ENCODE results near the gene ELF2. TPM values are rescaled to one million over a fixed set of nuclear protein-coding genes. Genes with fewer than 3 reads are reported as not detected.

The ELF2 gene
- total and polyA plus RNA-seq, 2 of the 8 experiments (the other 6 are each of a cell fraction or from before 2014, with no cell fraction given), result 21.1 to 44.3 TPM

DNA sequence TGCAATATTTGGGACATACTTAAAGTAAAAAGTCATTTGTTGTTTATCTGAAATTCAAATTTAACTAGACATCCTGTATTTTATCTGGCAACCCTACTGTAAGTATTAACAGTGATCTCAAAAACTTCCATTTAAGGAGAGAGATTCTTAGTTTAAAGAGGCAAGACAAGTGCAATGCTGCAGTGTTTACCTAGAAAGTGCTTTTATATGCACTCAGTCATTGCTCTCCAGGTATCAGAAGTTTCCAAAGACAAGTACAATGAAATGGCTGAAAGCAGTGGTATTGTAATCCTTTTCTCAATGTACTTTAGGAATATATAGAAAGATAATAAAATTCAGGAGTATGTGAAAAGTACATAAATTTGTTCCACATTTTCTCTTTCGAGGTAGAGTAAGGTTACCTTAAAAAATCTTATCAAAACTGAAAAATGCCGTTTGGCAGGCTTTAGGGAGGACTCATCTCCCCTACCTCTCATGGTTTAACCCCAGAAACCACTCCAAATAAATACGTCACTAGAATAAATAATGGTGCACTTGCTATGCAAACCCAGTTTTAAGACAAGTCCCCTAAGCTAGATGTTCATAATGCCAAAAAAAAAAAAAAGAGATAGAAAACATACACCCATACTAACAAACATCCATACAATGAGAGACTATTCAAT is 45.7 kb downstream of the ELF2 start (continued):
- TF ChIP-seq, protein P1, sequence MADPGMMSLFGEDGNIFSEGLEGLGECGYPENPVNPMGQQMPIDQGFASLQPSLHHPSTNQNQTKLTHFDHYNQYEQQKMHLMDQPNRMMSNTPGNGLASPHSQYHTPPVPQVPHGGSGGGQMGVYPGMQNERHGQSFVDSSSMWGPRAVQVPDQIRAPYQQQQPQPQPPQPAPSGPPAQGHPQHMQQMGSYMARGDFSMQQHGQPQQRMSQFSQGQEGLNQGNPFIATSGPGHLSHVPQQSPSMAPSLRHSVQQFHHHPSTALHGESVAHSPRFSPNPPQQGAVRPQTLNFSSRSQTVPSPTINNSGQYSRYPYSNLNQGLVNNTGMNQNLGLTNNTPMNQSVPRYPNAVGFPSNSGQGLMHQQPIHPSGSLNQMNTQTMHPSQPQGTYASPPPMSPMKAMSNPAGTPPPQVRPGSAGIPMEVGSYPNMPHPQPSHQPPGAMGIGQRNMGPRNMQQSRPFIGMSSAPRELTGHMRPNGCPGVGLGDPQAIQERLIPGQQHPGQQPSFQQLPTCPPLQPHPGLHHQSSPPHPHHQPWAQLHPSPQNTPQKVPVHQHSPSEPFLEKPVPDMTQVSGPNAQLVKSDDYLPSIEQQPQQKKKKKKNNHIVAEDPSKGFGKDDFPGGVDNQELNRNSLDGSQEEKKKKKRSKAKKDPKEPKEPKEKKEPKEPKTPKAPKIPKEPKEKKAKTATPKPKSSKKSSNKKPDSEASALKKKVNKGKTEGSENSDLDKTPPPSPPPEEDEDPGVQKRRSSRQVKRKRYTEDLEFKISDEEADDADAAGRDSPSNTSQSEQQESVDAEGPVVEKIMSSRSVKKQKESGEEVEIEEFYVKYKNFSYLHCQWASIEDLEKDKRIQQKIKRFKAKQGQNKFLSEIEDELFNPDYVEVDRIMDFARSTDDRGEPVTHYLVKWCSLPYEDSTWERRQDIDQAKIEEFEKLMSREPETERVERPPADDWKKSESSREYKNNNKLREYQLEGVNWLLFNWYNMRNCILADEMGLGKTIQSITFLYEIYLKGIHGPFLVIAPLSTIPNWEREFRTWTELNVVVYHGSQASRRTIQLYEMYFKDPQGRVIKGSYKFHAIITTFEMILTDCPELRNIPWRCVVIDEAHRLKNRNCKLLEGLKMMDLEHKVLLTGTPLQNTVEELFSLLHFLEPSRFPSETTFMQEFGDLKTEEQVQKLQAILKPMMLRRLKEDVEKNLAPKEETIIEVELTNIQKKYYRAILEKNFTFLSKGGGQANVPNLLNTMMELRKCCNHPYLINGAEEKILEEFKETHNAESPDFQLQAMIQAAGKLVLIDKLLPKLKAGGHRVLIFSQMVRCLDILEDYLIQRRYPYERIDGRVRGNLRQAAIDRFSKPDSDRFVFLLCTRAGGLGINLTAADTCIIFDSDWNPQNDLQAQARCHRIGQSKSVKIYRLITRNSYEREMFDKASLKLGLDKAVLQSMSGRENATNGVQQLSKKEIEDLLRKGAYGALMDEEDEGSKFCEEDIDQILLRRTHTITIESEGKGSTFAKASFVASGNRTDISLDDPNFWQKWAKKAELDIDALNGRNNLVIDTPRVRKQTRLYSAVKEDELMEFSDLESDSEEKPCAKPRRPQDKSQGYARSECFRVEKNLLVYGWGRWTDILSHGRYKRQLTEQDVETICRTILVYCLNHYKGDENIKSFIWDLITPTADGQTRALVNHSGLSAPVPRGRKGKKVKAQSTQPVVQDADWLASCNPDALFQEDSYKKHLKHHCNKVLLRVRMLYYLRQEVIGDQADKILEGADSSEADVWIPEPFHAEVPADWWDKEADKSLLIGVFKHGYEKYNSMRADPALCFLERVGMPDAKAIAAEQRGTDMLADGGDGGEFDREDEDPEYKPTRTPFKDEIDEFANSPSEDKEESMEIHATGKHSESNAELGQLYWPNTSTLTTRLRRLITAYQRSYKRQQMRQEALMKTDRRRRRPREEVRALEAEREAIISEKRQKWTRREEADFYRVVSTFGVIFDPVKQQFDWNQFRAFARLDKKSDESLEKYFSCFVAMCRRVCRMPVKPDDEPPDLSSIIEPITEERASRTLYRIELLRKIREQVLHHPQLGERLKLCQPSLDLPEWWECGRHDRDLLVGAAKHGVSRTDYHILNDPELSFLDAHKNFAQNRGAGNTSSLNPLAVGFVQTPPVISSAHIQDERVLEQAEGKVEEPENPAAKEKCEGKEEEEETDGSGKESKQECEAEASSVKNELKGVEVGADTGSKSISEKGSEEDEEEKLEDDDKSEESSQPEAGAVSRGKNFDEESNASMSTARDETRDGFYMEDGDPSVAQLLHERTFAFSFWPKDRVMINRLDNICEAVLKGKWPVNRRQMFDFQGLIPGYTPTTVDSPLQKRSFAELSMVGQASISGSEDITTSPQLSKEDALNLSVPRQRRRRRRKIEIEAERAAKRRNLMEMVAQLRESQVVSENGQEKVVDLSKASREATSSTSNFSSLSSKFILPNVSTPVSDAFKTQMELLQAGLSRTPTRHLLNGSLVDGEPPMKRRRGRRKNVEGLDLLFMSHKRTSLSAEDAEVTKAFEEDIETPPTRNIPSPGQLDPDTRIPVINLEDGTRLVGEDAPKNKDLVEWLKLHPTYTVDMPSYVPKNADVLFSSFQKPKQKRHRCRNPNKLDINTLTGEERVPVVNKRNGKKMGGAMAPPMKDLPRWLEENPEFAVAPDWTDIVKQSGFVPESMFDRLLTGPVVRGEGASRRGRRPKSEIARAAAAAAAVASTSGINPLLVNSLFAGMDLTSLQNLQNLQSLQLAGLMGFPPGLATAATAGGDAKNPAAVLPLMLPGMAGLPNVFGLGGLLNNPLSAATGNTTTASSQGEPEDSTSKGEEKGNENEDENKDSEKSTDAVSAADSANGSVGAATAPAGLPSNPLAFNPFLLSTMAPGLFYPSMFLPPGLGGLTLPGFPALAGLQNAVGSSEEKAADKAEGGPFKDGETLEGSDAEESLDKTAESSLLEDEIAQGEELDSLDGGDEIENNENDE (IDR thresholded peaks at IDR 0.05; ENCODE audit: insufficient replicate concordance, low read length), result no peak
- TF ChIP-seq NRF1 (IDR thresholded peaks at IDR 0.05; ENCODE audit: low read depth, low read length), result no peak
- no peak for TF ChIP-seq ZNF274 (IDR thresholded peaks at IDR 0.05; ENCODE audit: borderline replicate concordance, extremely low read depth, low read length)
- no peak for TF ChIP-seq YY1 (IDR thresholded peaks at IDR 0.05; ENCODE audit: low read depth, low read length)
- TF ChIP-seq MAFK (IDR thresholded peaks at IDR 0.05; ENCODE audit: low read depth, low read length), result no peak
- TF ChIP-seq NANOG (IDR thresholded peaks at IDR 0.05; ENCODE audit: insufficient read depth, low read depth, low read length, poor library complexity, severe bottlenecking), result no peak
- TF ChIP-seq KDM1A (IDR thresholded peaks at IDR 0.05; ENCODE audit: borderline replicate concordance, low read length), result no peak
- TF ChIP-seq RXRA (IDR thresholded peaks at IDR 0.05; ENCODE audit: insufficient read depth, low read depth, low read length), result no peak
- no peak for TF ChIP-seq SIX5 (IDR thresholded peaks at IDR 0.05; ENCODE audit: low read depth, low read length)
